Brain microvascular endothelial cell (primary cell): ENCODE results near the gene ADORA1.

ENCODE experiments used
- DNase-seq: peaks from one replicate; pipeline ENCODE4 v3.0.0-alpha.2; 2020
- H3K27ac ChIP-seq: fragments of 250-450 bp; sonication (Bioruptor Pico); 2 replicates; pipeline ENCODE4 v1.5.1; 2020; ENCODE audit warnings: mild to moderate bottlenecking, moderate library complexity
- H3K27me3 ChIP-seq: fragments of 250-450 bp; sonication (Bioruptor Pico); replicated peaks from 2 replicates; pipeline ENCODE4 v1.5.1; 2020; ENCODE audit warnings: mild to moderate bottlenecking
- H3K36me3 ChIP-seq: fragments of 250-450 bp; sonication (Bioruptor Pico); replicated peaks from 2 replicates; pipeline ENCODE4 v1.5.1; 2020; ENCODE audit warnings: mild to moderate bottlenecking
- H3K4me3 ChIP-seq: 2 replicates; pipeline ENCODE4 v1.5.1; 2011; ENCODE audit warnings: low read depth, mild to moderate bottlenecking, control low read depth, low read length, moderate library complexity
- in situ Hi-C: cut with HindIII; loops from 2 replicates; pipeline ENCODE4 v1.10.0; 2017; ENCODE audit warnings: low sequenced_read_pairs, low pct_ligation_motif_present
- TF ChIP-seq, protein P1 (sequence below): IDR thresholded peaks from 2 replicates; pipeline ENCODE4 v1.5.1; 2011; ENCODE audit warnings: low read depth, mild to moderate bottlenecking, moderate library complexity, low read length, control low read depth, inconsistent platforms; ENCODE audit errors: missing control alignments

The ADORA1 gene

DNA sequence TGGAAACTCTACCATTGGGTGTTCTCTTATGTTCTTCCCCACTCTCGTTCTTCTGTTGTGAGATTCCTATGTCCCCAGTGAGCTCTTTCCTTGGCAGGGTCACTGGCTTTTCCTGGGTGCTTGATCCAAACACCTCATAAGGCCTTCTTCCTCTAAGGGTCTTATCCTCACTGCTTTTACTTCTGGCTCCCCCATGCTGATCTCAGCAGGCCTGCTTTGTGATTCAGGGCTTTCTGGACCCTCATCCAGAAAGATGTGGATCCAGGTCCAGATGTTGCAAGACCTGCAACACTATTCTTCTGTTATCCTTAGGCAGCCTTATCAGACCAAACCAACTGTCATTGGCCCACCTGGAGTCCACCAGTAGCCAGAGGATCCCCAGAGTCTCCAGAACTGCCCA, 30.5 kb upstream of the ADORA1 start:
- DNase-seq = no peak
- peaks cover 5% of the 10 kb centered on the region for H3K27me3 ChIP-seq
- no peak overlapping the region for H3K27ac ChIP-seq
- no peak overlapping the region for H3K4me3 ChIP-seq
- TF ChIP-seq, protein P1, sequence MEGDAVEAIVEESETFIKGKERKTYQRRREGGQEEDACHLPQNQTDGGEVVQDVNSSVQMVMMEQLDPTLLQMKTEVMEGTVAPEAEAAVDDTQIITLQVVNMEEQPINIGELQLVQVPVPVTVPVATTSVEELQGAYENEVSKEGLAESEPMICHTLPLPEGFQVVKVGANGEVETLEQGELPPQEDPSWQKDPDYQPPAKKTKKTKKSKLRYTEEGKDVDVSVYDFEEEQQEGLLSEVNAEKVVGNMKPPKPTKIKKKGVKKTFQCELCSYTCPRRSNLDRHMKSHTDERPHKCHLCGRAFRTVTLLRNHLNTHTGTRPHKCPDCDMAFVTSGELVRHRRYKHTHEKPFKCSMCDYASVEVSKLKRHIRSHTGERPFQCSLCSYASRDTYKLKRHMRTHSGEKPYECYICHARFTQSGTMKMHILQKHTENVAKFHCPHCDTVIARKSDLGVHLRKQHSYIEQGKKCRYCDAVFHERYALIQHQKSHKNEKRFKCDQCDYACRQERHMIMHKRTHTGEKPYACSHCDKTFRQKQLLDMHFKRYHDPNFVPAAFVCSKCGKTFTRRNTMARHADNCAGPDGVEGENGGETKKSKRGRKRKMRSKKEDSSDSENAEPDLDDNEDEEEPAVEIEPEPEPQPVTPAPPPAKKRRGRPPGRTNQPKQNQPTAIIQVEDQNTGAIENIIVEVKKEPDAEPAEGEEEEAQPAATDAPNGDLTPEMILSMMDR = no peak
- in situ Hi-C loops = no loop called here
- no peaks in the 10 kb centered on the region for H3K36me3 ChIP-seq

DNA sequence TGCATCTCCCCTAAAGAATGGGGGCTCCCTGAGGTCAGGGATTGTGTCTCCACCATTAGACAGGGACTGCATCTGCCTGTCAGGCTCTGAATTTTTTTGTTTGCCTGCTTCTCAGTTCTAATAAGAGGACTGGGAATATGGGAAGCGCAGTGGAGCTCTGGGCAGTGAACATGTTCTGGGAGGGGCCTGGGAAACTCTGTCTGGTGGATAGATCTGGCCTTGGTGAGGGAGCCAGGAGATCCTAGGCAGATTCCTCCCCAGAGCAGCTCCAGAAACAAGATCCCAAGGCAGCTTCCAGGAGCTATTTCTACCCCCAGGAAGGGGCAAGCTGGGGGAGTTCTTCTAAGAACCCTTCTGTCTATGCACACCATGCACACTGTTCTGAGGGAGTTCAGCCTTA, 29.1 kb upstream of the ADORA1 start:
- H3K27ac ChIP-seq = no peak overlapping the region
- H3K27me3 ChIP-seq = peaks cover 10% of the 10 kb centered on the region
- H3K4me3 ChIP-seq = no peak overlapping the region
- no peaks in the 10 kb centered on the region for H3K36me3 ChIP-seq
- in situ Hi-C loops = no loop called here
- TF ChIP-seq, protein P1 = no peak
- DNase-seq = no peak

DNA sequence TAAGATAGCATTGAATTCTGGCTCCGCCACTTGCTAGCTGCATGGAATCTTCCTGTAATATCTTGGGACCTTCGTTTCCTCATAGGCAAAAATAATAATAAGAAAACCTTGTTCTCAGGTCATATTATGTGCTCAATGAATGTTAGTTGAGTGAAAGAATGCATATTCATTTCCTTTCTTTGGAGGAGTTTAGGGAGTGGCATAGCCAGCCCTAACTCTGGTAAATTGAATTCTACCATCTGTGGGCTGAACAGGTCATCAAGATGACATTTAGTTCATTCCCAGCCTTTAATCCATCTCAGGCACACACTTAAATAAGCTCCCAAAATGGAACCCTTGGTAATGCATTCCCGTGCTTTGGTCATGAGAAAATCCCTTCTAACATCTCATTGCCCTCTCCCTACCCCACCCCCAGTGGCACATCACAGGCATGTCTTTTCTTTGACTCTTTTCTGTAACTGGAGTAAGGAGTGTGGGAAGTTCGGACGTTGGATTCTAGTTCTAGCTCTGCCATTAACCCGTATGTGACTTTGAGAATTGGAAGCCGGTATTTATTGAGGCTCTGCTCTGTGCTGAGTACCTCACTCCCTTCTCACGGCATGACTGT, 28.5 kb upstream of the ADORA1 start:
- TF ChIP-seq, protein P1 = no peak
- H3K36me3 ChIP-seq = no peaks in the 10 kb centered on the region
- H3K4me3 ChIP-seq = no peak overlapping the region
- H3K27me3 ChIP-seq = peaks cover 10% of the 10 kb centered on the region
- no peak overlapping the region for H3K27ac ChIP-seq
- in situ Hi-C loops = no loop called here
- DNase-seq = no peak

DNA sequence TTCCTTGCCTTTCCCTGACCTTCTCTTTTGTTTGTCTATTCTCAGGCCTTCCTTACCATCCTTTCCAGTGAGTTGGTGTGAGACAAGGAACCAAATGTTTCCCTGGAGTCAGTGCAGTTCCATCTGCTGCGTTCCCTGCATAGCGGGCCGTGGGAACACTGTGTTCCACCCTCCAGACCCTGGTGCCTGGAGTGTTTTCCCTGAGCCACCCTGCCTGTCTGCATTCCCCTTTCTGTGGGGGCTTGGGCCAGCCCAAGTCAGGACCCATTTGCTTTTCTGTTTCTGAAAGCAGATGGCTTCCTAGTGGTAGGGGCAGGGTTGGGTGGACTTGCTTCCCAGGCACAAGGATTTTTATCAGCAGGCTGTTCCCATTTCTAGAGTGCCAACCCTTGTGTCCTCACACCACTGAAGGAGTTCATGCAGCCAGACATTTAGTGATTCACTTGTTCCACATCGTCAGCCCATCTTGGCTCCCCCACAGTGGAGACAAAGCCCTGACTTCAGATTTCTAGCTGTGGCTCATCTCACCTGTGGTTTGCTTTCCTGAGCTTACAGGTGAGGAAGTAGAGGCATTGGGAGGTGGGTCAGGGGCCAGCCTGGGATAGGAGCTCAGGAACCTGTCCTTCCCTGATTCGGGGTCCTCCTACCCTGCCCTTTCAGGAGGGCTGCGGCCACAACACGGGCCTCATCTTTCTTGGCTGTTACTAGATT, 27.6 kb upstream of the ADORA1 start:
- no peak overlapping the region for H3K27ac ChIP-seq
- TF ChIP-seq, protein P1 = no peak
- no peak overlapping the region for H3K4me3 ChIP-seq
- no peaks in the 10 kb centered on the region for H3K36me3 ChIP-seq
- H3K27me3 ChIP-seq = peaks cover 10% of the 10 kb centered on the region
- in situ Hi-C loops = no loop called here
- DNase-seq = no peak

DNA sequence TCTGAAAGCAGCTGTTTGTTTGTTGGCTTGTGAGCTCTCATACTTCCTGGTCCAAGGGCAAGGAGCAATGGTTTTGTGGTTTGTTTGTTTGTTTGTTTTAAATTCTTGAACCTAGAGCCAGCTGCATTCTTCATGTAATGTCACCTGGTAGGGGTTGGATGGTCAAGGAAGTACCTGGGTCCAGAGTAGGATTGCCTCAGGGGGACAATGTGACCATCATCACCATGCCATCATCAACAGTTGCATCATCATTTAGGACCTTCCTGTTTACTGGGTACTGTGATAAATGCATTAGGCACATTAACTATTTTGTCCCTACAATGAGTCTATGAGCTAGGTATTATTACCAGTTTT, 27.0 kb upstream of the ADORA1 start:
- Histone ChIP-seq H3K27ac (no peak overlapping the region), H3K27me3 (peaks cover 10% of the 10 kb centered on the region), H3K4me3 (no peak overlapping the region), H3K36me3 (no peaks in the 10 kb centered on the region)
- no peak for DNase-seq
- TF ChIP-seq, protein P1 = no peak
- in situ Hi-C loops = no loop called here
